Neural progenitor cell (in vitro differentiated cells): ENCODE measurements around the gene RGS7. TPM values are rescaled to one million over a fixed set of nuclear protein-coding genes. Genes with fewer than 3 reads are reported as not detected.

Source experiments
- DNase-seq: peaks from one replicate; pipeline ENCODE4 v3.0.0-alpha.2; 2016; ENCODE audit warnings: low spot score
- H2AFZ ChIP-seq: fragments of 200-600 bp; sonication (generic); replicated peaks from 2 replicates; pipeline ENCODE4 v1.6.1; 2016; ENCODE audit warnings: antibody characterized with exemption
- H3F3A ChIP-seq: fragments of 200-600 bp; sonication (generic); 2 replicates; pipeline ENCODE4 v1.6.1; 2016; ENCODE audit warnings: antibody characterized with exemption, low read depth
- H3K27ac ChIP-seq: fragments of 200-600 bp; sonication (generic); 2 replicates; pipeline ENCODE4 v1.5.1; 2016; ENCODE audit warnings: mild to moderate bottlenecking
- H3K27me3 ChIP-seq: fragments of 200-600 bp; sonication (generic); 2 replicates; pipeline ENCODE4 v1.6.1; 2016; ENCODE audit warnings: mild to moderate bottlenecking, moderate library complexity
- H3K36me3 ChIP-seq: fragments of 200-600 bp; sonication (generic); 2 replicates; pipeline ENCODE4 v1.5.1; 2016
- H3K4me1 ChIP-seq: fragments of 200-600 bp; sonication (generic); 2 replicates; pipeline ENCODE4 v1.6.1; 2016; ENCODE audit warnings: mixed run types
- H3K4me2 ChIP-seq: fragments of 200-600 bp; sonication (generic); 2 replicates; pipeline ENCODE4 v1.6.1; 2016
- H3K4me3 ChIP-seq: fragments of 200-600 bp; sonication (generic); 2 replicates; pipeline ENCODE4 v1.5.1; 2016
- H3K79me2 ChIP-seq: fragments of 200-600 bp; sonication (generic); 2 replicates; pipeline ENCODE4 v1.6.1; 2016; ENCODE audit warnings: low read depth
- H3K9ac ChIP-seq: fragments of 200-600 bp; sonication (generic); 2 replicates; pipeline ENCODE4 v1.6.1; 2016
- H3K9me3 ChIP-seq: fragments of 200-600 bp; sonication (generic); 2 replicates; pipeline ENCODE4 v1.5.1; 2016; ENCODE audit warnings: low read depth
- H4K20me1 ChIP-seq: fragments of 200-600 bp; sonication (generic); 2 replicates; pipeline ENCODE4 v1.6.1; 2016; ENCODE audit warnings: low read depth
- H3K27ac Mint-ChIP-seq: 3 replicates; pipeline ENCODE4 v1.8.0; 2021; ENCODE audit warnings: mixed read lengths
- H3K27me3 Mint-ChIP-seq: 2 replicates; pipeline ENCODE4 v1.8.0; 2022; ENCODE audit warnings: low read depth, mild to moderate bottlenecking, inconsistent platforms, moderate library complexity, mixed read lengths; ENCODE audit not compliant: insufficient read depth
- H3K36me3 Mint-ChIP-seq: 3 replicates; pipeline ENCODE4 v1.8.0; 2021; ENCODE audit warnings: mixed read lengths
- H3K4me1 Mint-ChIP-seq: 3 replicates; pipeline ENCODE4 v1.8.0; 2021; ENCODE audit warnings: mixed read lengths
- H3K4me3 Mint-ChIP-seq: 3 replicates; pipeline ENCODE4 v1.8.0; 2021; ENCODE audit warnings: mild to moderate bottlenecking, moderate library complexity, mixed read lengths
- H3K9me3 Mint-ChIP-seq: 3 replicates; pipeline ENCODE4 v1.8.0; 2020; ENCODE audit warnings: mixed read lengths
- CTCF ChIP-seq: fragments of 200-600 bp; sonication (generic); IDR thresholded peaks from 2 replicates; pipeline ENCODE4 v1.5.1; 2017; ENCODE audit warnings: antibody characterized with exemption, mild to moderate bottlenecking
- EZH2 ChIP-seq: fragments of 200-600 bp; sonication (generic); IDR thresholded peaks from 2 replicates; pipeline ENCODE4 v1.6.1; 2017; ENCODE audit warnings: antibody characterized with exemption, mild to moderate bottlenecking, moderate library complexity
- EZH2phosphoT487 ChIP-seq: fragments of 200-600 bp; sonication (generic); IDR thresholded peaks from 2 replicates; pipeline ENCODE4 v1.6.1; 2017; ENCODE audit warnings: antibody characterized with exemption
- total RNA-seq: library from RNA; depleted of rRNA; stranded (reverse); fragments of >200 nt; gene quantifications from 2 replicates; pipeline ENCODE4 v1.2.3, GENCODE V29; 2015; ENCODE audit warnings: low replicate concordance

The RGS7 gene
- total RNA-seq, 1 donor from 2014 or later, result not detected

GRCh38 chr1:241235256-241235897, 121.6 kb downstream of the RGS7 start:
- Mint-ChIP-seq H3K27me3 (peaks cover 1% of the 10 kb centered on the region), H3K4me3 (no peak overlapping the region), H3K4me1 (peaks cover 31% of the 10 kb centered on the region), H3K27ac (peak overlapping the region; percentile 86), H3K36me3 (no peaks in the 10 kb centered on the region), H3K9me3 (no peaks in the 10 kb centered on the region)
- Histone ChIP-seq H3K4me1 (peaks cover 7% of the 10 kb centered on the region), H3K9ac (no peak overlapping the region), H3K27ac (no peak overlapping the region), H3K4me2 (no peak overlapping the region), H4K20me1 (no peaks in the 10 kb centered on the region), H2AFZ (peak overlapping the region; percentile 55), H3K4me3 (no peak overlapping the region), H3K79me2 (no peaks in the 10 kb centered on the region), H3K36me3 (no peaks in the 10 kb centered on the region), H3K9me3 (no peaks in the 10 kb centered on the region), H3K27me3 (no peaks in the 10 kb centered on the region), H3F3A (no peaks in the 10 kb centered on the region)
- peak; percentile 64 for DNase-seq
- TF ChIP-seq CTCF, result no peak
- no peak for TF ChIP-seq EZH2phosphoT487
- TF ChIP-seq EZH2, result no peak

GRCh38 chr1:241229711-241230110, 127.3 kb downstream of the RGS7 start:
- H3K9me3 Mint-ChIP-seq, result no peaks in the 10 kb centered on the region
- H3K4me3 ChIP-seq, result no peak overlapping the region
- H3K27ac ChIP-seq, result no peak overlapping the region
- no peaks in the 10 kb centered on the region for H3K36me3 Mint-ChIP-seq
- H3K9ac ChIP-seq, result no peak overlapping the region
- H3K4me1 Mint-ChIP-seq, result peaks cover 3% of the 10 kb centered on the region
- peaks cover 2% of the 10 kb centered on the region for H3K27me3 Mint-ChIP-seq
- H4K20me1 ChIP-seq, result no peaks in the 10 kb centered on the region
- H3F3A ChIP-seq, result no peaks in the 10 kb centered on the region
- no peak for DNase-seq
- H3K9me3 ChIP-seq, result no peaks in the 10 kb centered on the region
- TF ChIP-seq EZH2, result no peak
- no peak for TF ChIP-seq EZH2phosphoT487
- TF ChIP-seq CTCF, result no peak
- no peaks in the 10 kb centered on the region for H3K4me1 ChIP-seq
- H3K4me2 ChIP-seq, result no peak overlapping the region
- no peak overlapping the region for H3K4me3 Mint-ChIP-seq
- H2AFZ ChIP-seq, result no peak overlapping the region
- H3K79me2 ChIP-seq, result no peaks in the 10 kb centered on the region
- no peaks in the 10 kb centered on the region for H3K27me3 ChIP-seq
- H3K36me3 ChIP-seq, result no peaks in the 10 kb centered on the region
- H3K27ac Mint-ChIP-seq, result no peak overlapping the region

GRCh38 chr1:241229216-241229615, 127.8 kb downstream of the RGS7 start:
- no peaks in the 10 kb centered on the region for H3K27me3 ChIP-seq
- Mint-ChIP-seq H3K27ac (no peak overlapping the region), H3K4me3 (no peak overlapping the region), H3K9me3 (no peaks in the 10 kb centered on the region), H3K4me1 (no peaks in the 10 kb centered on the region), H3K36me3 (no peaks in the 10 kb centered on the region), H3K27me3 (peaks cover 3% of the 10 kb centered on the region)
- H3K27ac ChIP-seq, result no peak overlapping the region
- no peak overlapping the region for H3K4me2 ChIP-seq
- H3K9ac ChIP-seq, result no peak overlapping the region
- H3K9me3 ChIP-seq, result no peaks in the 10 kb centered on the region
- no peaks in the 10 kb centered on the region for H3F3A ChIP-seq
- TF ChIP-seq EZH2phosphoT487 (no peak), CTCF (no peak), EZH2 (no peak)
- H3K36me3 ChIP-seq, result no peaks in the 10 kb centered on the region
- DNase-seq, result no peak
- no peaks in the 10 kb centered on the region for H3K4me1 ChIP-seq
- H2AFZ ChIP-seq, result no peak overlapping the region
- H3K4me3 ChIP-seq, result no peak overlapping the region
- H3K79me2 ChIP-seq, result no peaks in the 10 kb centered on the region
- no peaks in the 10 kb centered on the region for H4K20me1 ChIP-seq
